ENCODE results near the gene SNX2.

Gene SNX2, protein sequence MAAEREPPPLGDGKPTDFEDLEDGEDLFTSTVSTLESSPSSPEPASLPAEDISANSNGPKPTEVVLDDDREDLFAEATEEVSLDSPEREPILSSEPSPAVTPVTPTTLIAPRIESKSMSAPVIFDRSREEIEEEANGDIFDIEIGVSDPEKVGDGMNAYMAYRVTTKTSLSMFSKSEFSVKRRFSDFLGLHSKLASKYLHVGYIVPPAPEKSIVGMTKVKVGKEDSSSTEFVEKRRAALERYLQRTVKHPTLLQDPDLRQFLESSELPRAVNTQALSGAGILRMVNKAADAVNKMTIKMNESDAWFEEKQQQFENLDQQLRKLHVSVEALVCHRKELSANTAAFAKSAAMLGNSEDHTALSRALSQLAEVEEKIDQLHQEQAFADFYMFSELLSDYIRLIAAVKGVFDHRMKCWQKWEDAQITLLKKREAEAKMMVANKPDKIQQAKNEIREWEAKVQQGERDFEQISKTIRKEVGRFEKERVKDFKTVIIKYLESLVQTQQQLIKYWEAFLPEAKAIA

DNA sequence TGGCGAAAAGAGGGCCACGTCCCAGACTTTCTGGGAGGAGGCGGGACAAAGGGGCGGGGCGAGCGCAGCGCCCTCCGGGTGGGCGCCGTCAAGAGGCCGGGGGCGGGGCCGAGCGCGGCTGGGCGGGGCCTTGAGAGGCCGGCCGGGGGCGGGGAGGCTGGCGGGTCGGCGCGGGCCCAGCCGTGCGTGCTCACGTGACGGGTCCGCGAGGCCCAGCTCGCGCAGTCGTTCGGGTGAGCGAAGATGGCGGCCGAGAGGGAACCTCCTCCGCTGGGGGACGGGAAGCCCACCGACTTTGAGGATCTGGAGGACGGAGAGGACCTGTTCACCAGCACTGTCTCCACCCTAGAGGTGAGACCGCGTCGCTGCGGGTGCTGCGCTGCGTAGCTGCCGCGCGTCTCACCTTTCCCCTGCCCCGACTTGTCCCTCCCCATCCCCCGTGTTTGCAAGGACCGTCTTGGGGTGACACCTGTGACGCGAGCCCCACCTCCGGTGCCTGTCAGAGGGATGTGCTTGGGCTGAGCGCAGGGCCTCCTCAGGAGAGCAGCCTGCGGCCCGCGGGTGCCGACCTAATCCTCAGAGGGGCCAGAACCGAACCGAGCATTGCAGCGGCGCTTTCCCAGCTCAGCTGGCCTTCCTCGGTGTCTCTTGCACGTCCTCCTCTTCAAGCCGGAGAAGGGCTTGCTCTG is at the start of gene SNX2:
SNX2 (plus strand) TSS at position 220 of the 689 bp plus-strand sequence; CDS start at position 244, 24 bp downstream.
- no peaks in the 10 kb centered on the region for H3K27me3 ChIP-seq (ENCODE audit: insufficient read depth, low read length, poor library complexity, severe bottlenecking)
- H3K9ac ChIP-seq (ENCODE audit: low read depth, low read length, poor library complexity, severe bottlenecking) = peak within 1 kb of the TSS; percentile 92
- peak within 1 kb of the TSS; percentile 94 for H3K4me3 ChIP-seq (ENCODE audit: low read length, poor library complexity, severe bottlenecking)
- H3K4me1 ChIP-seq (ENCODE audit: insufficient read depth, low read length, poor library complexity, severe bottlenecking) = peaks cover 3% of the 10 kb centered on the region
- peak within 1 kb of the TSS; percentile 95 for H2AFZ ChIP-seq (ENCODE audit: low read length)
- H3K9me2 ChIP-seq (replicated peaks; ENCODE audit: low read depth, low read length) = no peaks in the 10 kb centered on the region
- H3F3A ChIP-seq (ENCODE audit: low read depth) = no peaks in the 10 kb centered on the region
- H3K9me3 ChIP-seq (ENCODE audit: insufficient read depth, low read depth, low read length) = no peaks in the 10 kb centered on the region
- TF ChIP-seq EZH2phosphoT487 (IDR thresholded peaks at IDR 0.05; ENCODE audit: borderline replicate concordance) = no peak
- H3K79me2 ChIP-seq (ENCODE audit: insufficient read depth, low read length) = peaks cover 40% of the 10 kb centered on the region
- H3K36me3 ChIP-seq (ENCODE audit: insufficient read depth, low read length) = no peaks in the 10 kb centered on the region
- H3K4me2 ChIP-seq (ENCODE audit: low read depth, low read length, poor library complexity, severe bottlenecking) = peak within 1 kb of the TSS; percentile 88
- peaks cover 22% of the 10 kb centered on the region for H4K20me1 ChIP-seq (ENCODE audit: insufficient read depth, low read length, poor library complexity, severe bottlenecking)

DNA sequence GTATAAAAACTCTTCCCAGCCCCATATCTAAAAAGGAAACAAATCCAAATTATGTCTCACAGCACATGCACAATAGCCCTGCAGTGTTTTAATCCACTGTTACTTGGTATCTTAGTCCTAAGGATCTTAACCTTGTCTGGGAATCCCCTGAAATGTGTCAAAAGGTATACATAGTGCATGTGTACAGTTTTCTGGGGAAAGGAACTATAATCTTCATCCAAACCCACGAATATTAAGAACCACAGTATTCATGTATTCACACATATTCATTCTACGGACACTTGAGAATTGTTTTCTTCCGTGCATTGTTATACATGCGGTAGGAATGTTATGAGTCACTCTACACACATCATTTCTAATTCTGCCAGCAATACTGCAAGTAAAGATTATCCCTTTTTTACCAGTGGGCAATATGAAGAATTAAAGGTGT is 47.8 kb upstream of the SNX2 start:
- H3K9ac ChIP-seq (ENCODE audit: low read depth, low read length, poor library complexity, severe bottlenecking) = no peak overlapping the region
- no peak overlapping the region for H3K4me3 ChIP-seq (ENCODE audit: low read length, poor library complexity, severe bottlenecking)
- H4K20me1 ChIP-seq (ENCODE audit: insufficient read depth, low read length, poor library complexity, severe bottlenecking) = no peaks in the 10 kb centered on the region
- H3F3A ChIP-seq (ENCODE audit: low read depth) = no peaks in the 10 kb centered on the region
- TF ChIP-seq, protein P1, sequence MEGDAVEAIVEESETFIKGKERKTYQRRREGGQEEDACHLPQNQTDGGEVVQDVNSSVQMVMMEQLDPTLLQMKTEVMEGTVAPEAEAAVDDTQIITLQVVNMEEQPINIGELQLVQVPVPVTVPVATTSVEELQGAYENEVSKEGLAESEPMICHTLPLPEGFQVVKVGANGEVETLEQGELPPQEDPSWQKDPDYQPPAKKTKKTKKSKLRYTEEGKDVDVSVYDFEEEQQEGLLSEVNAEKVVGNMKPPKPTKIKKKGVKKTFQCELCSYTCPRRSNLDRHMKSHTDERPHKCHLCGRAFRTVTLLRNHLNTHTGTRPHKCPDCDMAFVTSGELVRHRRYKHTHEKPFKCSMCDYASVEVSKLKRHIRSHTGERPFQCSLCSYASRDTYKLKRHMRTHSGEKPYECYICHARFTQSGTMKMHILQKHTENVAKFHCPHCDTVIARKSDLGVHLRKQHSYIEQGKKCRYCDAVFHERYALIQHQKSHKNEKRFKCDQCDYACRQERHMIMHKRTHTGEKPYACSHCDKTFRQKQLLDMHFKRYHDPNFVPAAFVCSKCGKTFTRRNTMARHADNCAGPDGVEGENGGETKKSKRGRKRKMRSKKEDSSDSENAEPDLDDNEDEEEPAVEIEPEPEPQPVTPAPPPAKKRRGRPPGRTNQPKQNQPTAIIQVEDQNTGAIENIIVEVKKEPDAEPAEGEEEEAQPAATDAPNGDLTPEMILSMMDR (conservative IDR thresholded peaks at IDR 0.05; ENCODE audit: low read length) = no peak
- TF ChIP-seq EZH2phosphoT487 (IDR thresholded peaks at IDR 0.05; ENCODE audit: borderline replicate concordance) = no peak
- no peak overlapping the region for H3K4me2 ChIP-seq (ENCODE audit: low read depth, low read length, poor library complexity, severe bottlenecking)
- no peaks in the 10 kb centered on the region for H3K27me3 ChIP-seq (ENCODE audit: insufficient read depth, low read length, poor library complexity, severe bottlenecking)
- H3K4me1 ChIP-seq (ENCODE audit: insufficient read depth, low read length, poor library complexity, severe bottlenecking) = no peaks in the 10 kb centered on the region
- no peaks in the 10 kb centered on the region for H3K79me2 ChIP-seq (ENCODE audit: insufficient read depth, low read length)
- H3K36me3 ChIP-seq (ENCODE audit: insufficient read depth, low read length) = no peaks in the 10 kb centered on the region
- H3K9me2 ChIP-seq (replicated peaks; ENCODE audit: low read depth, low read length) = no peaks in the 10 kb centered on the region
- H2AFZ ChIP-seq (ENCODE audit: low read length) = no peak overlapping the region
- H3K9me3 ChIP-seq (ENCODE audit: insufficient read depth, low read depth, low read length) = no peaks in the 10 kb centered on the region

DNA sequence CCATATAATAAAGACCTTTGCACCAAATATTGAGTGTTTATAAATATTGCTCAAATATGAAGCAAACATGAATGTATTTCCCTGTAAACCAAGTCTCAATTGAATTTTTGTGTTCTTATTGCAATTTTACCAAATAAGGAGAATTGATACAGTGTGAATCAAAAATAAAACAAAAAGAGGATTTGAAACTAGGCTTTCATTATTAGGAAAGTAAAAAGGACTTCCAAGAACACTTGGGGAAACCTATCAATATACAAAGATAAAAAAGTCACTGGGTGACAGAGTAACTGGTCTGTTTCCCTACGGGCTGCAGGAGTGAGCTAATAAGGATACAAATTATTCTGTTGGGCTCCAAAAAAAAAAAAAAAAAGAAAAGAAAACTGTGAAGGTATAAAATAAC is 44.8 kb upstream of the SNX2 start:
- no peaks in the 10 kb centered on the region for H3K9me2 ChIP-seq (replicated peaks; ENCODE audit: low read depth, low read length)
- H3K4me1 ChIP-seq (ENCODE audit: insufficient read depth, low read length, poor library complexity, severe bottlenecking) = no peaks in the 10 kb centered on the region
- H3K79me2 ChIP-seq (ENCODE audit: insufficient read depth, low read length) = no peaks in the 10 kb centered on the region
- H3K36me3 ChIP-seq (ENCODE audit: insufficient read depth, low read length) = no peaks in the 10 kb centered on the region
- no peak overlapping the region for H3K4me2 ChIP-seq (ENCODE audit: low read depth, low read length, poor library complexity, severe bottlenecking)
- no peaks in the 10 kb centered on the region for H4K20me1 ChIP-seq (ENCODE audit: insufficient read depth, low read length, poor library complexity, severe bottlenecking)
- H3K9ac ChIP-seq (ENCODE audit: low read depth, low read length, poor library complexity, severe bottlenecking) = no peak overlapping the region
- H3K4me3 ChIP-seq (ENCODE audit: low read length, poor library complexity, severe bottlenecking) = no peak overlapping the region
- H3K27me3 ChIP-seq (ENCODE audit: insufficient read depth, low read length, poor library complexity, severe bottlenecking) = no peaks in the 10 kb centered on the region
- H3F3A ChIP-seq (ENCODE audit: low read depth) = no peaks in the 10 kb centered on the region
- no peak for TF ChIP-seq EZH2phosphoT487 (IDR thresholded peaks at IDR 0.05; ENCODE audit: borderline replicate concordance)
- TF ChIP-seq, protein P1 (conservative IDR thresholded peaks at IDR 0.05; ENCODE audit: low read length) = no peak
- H2AFZ ChIP-seq (ENCODE audit: low read length) = no peak overlapping the region
- H3K9me3 ChIP-seq (ENCODE audit: insufficient read depth, low read depth, low read length) = no peaks in the 10 kb centered on the region

Measured in Loucy (cell line).